H1 (cell line): ENCODE measurements around the gene CPEB3. TPM values are rescaled to one million over a fixed set of nuclear protein-coding genes. Genes with fewer than 3 reads are reported as not detected.

ENCODE experiments used
- BRCA1 ChIP-seq: IDR thresholded peaks from 2 replicates; pipeline ENCODE4 v1.6.1; 2012; ENCODE audit warnings: low read depth, low read length, improper control_type of control experiment
- SIRT6 ChIP-seq: IDR thresholded peaks from one replicate; pipeline ENCODE4 v1.7.1; 2012; ENCODE audit warnings: low read length, inconsistent platforms
- polyA plus RNA-seq, 7 experiments: library from polyadenylated mRNA; depleted of rRNA in 3 of 7; stranded (reverse) in 5 of 7; unstranded in 2 of 7; fragments of >200 nt in 5 of 7; fragments of 200-250 nt in 2 of 7; gene quantifications; 1 replicate in 5 of 7; 2 replicates in 1 of 7; 4 replicates in 1 of 7; pipeline versions ENCODE4 v1.2.1 to v1.2.3, GENCODE V29; 2011 to 2013; ENCODE audit warnings: missing spikeins in 2 of 7, mixed read lengths in 2 of 7
- total RNA-seq: library from RNA; stranded (reverse); fragmentation: NEBNext Ultra II Directional; extraction: Animal tissue kit (Norgen Biotek cat#: 25700); gene quantifications from 2 replicates; pipeline ENCODE4 v1.2.1, GENCODE V29; 2021

CPEB3 gene
- total and polyA plus RNA-seq, 2 of the 8 experiments (the other 6 are each of a cell fraction or from before 2014, with no cell fraction given) = 0.39 to 1.7 TPM

DNA sequence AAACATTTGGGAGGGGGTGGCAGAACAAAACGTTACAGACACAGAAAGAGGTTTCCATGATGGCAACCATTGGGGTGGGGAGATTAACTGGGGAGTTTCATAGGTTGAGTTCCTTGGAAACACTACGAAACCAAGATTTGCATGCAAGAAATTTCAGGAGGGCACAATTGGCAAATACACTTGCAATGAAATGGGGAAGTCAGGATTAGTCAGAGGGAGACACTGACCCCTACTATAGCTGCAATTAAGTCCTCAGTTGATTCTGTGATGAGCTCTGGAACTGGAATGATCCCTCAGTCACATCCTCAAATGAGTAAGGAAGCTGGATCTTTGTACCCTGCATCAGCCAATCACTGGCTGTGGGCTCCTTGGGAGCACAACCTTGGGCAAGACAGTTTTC, 22.1 kb downstream of the CPEB3 start (continued):
- TF ChIP-seq BRCA1 (no peak), SIRT6 (no peak)
- TF ChIP-seq, all 59 proteins: peak for 0
